Hepatocyte (in vitro differentiated cells): ENCODE measurements around the gene USH2A. TPM values are rescaled to one million over a fixed set of nuclear protein-coding genes. Genes with fewer than 3 reads are reported as not detected.
A peak's percentile ranks its signal among the peaks of the same experiment; 100 is the strongest.

Experiments
- DNase-seq: peaks from one replicate; pipeline ENCODE4 v3.0.0-alpha.2; 2016; ENCODE audit warnings: low spot score
- H2AFZ ChIP-seq: fragments of 200-600 bp; sonication (generic); 2 replicates; pipeline ENCODE4 v1.6.0; 2016; ENCODE audit warnings: antibody characterized with exemption, mild to moderate bottlenecking
- H3K27ac ChIP-seq: fragments of 200-600 bp; sonication (generic); 2 replicates; pipeline ENCODE4 v1.5.1; 2016; ENCODE audit warnings: mild to moderate bottlenecking
- H3K27me3 ChIP-seq: fragments of 200-600 bp; sonication (generic); 2 replicates; pipeline ENCODE4 v1.6.1; 2016
- H3K36me3 ChIP-seq: fragments of 200-600 bp; sonication (generic); replicated peaks from 2 replicates; pipeline ENCODE4 v1.5.1; 2016; ENCODE audit warnings: low read depth; ENCODE audit not compliant: insufficient read depth
- H3K4me1 ChIP-seq: fragments of 200-600 bp; sonication (generic); 2 replicates; pipeline ENCODE4 v1.5.1; 2016; ENCODE audit warnings: mild to moderate bottlenecking, moderate library complexity; ENCODE audit not compliant: insufficient read depth
- H3K4me2 ChIP-seq: fragments of 200-600 bp; sonication (generic); 2 replicates; pipeline ENCODE4 v1.6.0; 2016
- H3K4me3 ChIP-seq: fragments of 200-600 bp; sonication (generic); 2 replicates; pipeline ENCODE4 v1.5.1; 2016; ENCODE audit warnings: mild to moderate bottlenecking
- H3K79me2 ChIP-seq: fragments of 200-600 bp; sonication (generic); 2 replicates; pipeline ENCODE4 v1.6.0; 2017; ENCODE audit warnings: mild to moderate bottlenecking
- H3K9me2 ChIP-seq: fragments of 200-600 bp; sonication (generic); replicated peaks from 2 replicates; pipeline ENCODE4 v1.6.0; 2017; ENCODE audit warnings: mild to moderate bottlenecking; ENCODE audit not compliant: insufficient read depth
- H3K9me3 ChIP-seq: fragments of 200-600 bp; sonication (generic); 2 replicates; pipeline ENCODE4 v1.5.1; 2016; ENCODE audit warnings: low read depth, mild to moderate bottlenecking
- H4K20me1 ChIP-seq: fragments of 200-600 bp; sonication (generic); 2 replicates; pipeline ENCODE4 v1.6.0; 2016; ENCODE audit warnings: mild to moderate bottlenecking; ENCODE audit not compliant: insufficient read depth, poor library complexity, severe bottlenecking
- EZH2 ChIP-seq: fragments of 200-600 bp; sonication (generic); IDR thresholded peaks from 2 replicates; pipeline ENCODE4 v1.6.1; 2016; ENCODE audit warnings: antibody characterized with exemption, mild to moderate bottlenecking, borderline replicate concordance
- EZH2phosphoT487 ChIP-seq: fragments of 200-600 bp; sonication (generic); IDR thresholded peaks from one replicate; pipeline ENCODE4 v1.6.1; 2018; ENCODE audit warnings: antibody characterized with exemption, mild to moderate bottlenecking, low read depth, moderate library complexity; ENCODE audit not compliant: unreplicated experiment, severe bottlenecking
- WGBS: methylation state at CpG from one replicate; pipeline ENCODE4 v1.1.6; 2016; ENCODE audit warnings: low lambda C conversion rate; ENCODE audit errors: missing lambda C conversion rate; 5-methylcytosine and 5-hydroxymethylcytosine counted together
- polyA plus RNA-seq: library from polyadenylated mRNA; unstranded; fragments of >200 nt; fragmentation: Nextera tagmentation; extraction: Ambion mirVana; gene quantifications from 2 replicates; pipeline ENCODE4 v1.2.1, GENCODE V29; 2016
- total RNA-seq: library from RNA; depleted of rRNA; stranded (reverse); fragments of >200 nt; gene quantifications from 2 replicates; pipeline ENCODE4 v1.2.3, GENCODE V29; 2014
- TF ChIP-seq, protein P1 (sequence below): fragments of 200-600 bp; sonication (generic); IDR thresholded peaks from 2 replicates; pipeline ENCODE4 v1.5.1; 2016; ENCODE audit warnings: antibody characterized with exemption, mild to moderate bottlenecking; ENCODE audit not compliant: poor library complexity

The USH2A gene
- total and polyA plus RNA-seq, 2 experiments from 2014 or later = 0.07 TPM; not detected in 1

DNA sequence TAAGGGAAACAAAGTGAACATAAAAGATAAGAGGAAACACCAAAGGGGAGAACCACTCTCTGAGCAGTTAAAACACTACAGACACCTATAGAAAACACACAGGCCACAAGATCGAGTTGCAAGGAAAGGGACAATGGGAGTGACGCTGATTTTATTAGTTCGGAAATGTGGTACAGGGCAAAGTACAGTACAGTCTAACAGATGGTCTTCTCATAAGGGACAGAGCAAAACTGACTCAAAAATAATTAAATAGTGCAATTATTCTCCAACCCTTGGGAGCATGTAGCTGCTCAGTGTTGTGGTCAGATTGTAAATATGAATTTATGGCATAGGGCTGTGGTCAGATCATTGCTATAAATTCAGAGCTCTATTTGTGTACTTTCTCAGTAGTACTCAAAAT lies 352.0 kb downstream of the USH2A start:
- Histone ChIP-seq H3K4me1 (no peaks in the 10 kb centered on the region), H4K20me1 (no peaks in the 10 kb centered on the region), H3K9me2 (no peaks in the 10 kb centered on the region), H3K79me2 (no peaks in the 10 kb centered on the region), H2AFZ (no peak overlapping the region), H3K36me3 (no peaks in the 10 kb centered on the region), H3K4me2 (no peak overlapping the region), H3K27me3 (no peaks in the 10 kb centered on the region), H3K9me3 (no peaks in the 10 kb centered on the region), H3K27ac (no peak overlapping the region), H3K4me3 (no peak overlapping the region)
- DNase-seq = peak; percentile 5
- TF ChIP-seq EZH2phosphoT487 = no peak
- TF ChIP-seq EZH2 = no peak
- WGBS = 53% methylated on average over 3 of the region's 3 CpGs

DNA sequence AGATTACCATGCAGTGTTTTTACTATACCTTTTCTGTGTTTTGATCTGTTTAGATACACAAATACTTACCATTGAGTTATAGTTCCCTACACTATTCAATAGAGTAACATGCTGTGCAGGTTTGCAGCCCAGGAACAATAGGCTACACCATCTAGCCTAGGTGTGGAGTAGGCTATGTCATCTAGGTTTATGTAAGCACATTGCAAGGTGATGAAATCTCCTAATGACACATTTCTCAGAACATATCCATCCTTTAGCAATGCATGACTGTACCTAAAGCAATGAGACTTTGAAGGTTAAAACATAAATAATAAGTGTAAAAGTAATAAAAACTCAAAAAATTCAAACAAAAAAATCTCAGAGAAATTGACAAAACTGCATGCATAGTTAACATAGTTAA lies 358.6 kb downstream of the USH2A start:
- TF ChIP-seq EZH2 = no peak
- TF ChIP-seq, protein P1, sequence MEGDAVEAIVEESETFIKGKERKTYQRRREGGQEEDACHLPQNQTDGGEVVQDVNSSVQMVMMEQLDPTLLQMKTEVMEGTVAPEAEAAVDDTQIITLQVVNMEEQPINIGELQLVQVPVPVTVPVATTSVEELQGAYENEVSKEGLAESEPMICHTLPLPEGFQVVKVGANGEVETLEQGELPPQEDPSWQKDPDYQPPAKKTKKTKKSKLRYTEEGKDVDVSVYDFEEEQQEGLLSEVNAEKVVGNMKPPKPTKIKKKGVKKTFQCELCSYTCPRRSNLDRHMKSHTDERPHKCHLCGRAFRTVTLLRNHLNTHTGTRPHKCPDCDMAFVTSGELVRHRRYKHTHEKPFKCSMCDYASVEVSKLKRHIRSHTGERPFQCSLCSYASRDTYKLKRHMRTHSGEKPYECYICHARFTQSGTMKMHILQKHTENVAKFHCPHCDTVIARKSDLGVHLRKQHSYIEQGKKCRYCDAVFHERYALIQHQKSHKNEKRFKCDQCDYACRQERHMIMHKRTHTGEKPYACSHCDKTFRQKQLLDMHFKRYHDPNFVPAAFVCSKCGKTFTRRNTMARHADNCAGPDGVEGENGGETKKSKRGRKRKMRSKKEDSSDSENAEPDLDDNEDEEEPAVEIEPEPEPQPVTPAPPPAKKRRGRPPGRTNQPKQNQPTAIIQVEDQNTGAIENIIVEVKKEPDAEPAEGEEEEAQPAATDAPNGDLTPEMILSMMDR = no peak
- no peak for TF ChIP-seq EZH2phosphoT487

DNA sequence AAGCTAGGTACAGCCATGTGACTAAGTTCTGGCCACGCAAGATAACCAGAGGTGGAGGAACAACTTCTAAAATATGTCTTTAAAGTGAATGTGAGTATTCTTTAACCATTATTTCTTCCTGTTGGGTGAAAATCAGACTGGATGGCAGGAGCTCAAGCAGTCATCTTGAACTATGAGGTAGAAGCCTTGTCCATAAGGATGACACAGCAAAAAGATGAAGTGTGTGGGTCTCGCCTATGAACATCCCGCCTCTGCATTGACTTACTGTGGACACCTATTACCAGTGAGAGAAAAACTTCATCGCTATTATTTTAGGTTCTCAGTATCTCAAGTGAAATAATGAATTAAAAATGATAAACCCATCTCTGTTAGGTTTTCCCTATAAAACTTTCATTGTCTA lies 365.3 kb downstream of the USH2A start:
- Histone ChIP-seq H3K4me2 (no peak overlapping the region), H3K4me3 (no peak overlapping the region), H3K9me3 (no peaks in the 10 kb centered on the region), H3K79me2 (no peaks in the 10 kb centered on the region), H3K27ac (no peak overlapping the region), H3K27me3 (no peaks in the 10 kb centered on the region), H3K36me3 (no peaks in the 10 kb centered on the region), H3K4me1 (no peaks in the 10 kb centered on the region), H2AFZ (no peak overlapping the region), H3K9me2 (no peaks in the 10 kb centered on the region), H4K20me1 (no peaks in the 10 kb centered on the region)
- 94% methylated on average over 4 of the region's 4 CpGs for WGBS
- DNase-seq = no peak
- TF ChIP-seq EZH2phosphoT487 (no peak), EZH2 (no peak)
- TF ChIP-seq, protein P1 = no peak

More for the DNA sequence above, 358.6 kb downstream of the USH2A start:
- Histone ChIP-seq H3K36me3 (no peaks in the 10 kb centered on the region), H3K27me3 (no peaks in the 10 kb centered on the region), H3K27ac (no peak overlapping the region), H3K79me2 (no peaks in the 10 kb centered on the region), H3K4me1 (no peaks in the 10 kb centered on the region), H3K9me3 (no peaks in the 10 kb centered on the region), H4K20me1 (no peaks in the 10 kb centered on the region), H3K4me2 (no peak overlapping the region), H3K4me3 (no peak overlapping the region), H3K9me2 (no peaks in the 10 kb centered on the region), H2AFZ (no peak overlapping the region)
- DNase-seq = no peak

DNA sequence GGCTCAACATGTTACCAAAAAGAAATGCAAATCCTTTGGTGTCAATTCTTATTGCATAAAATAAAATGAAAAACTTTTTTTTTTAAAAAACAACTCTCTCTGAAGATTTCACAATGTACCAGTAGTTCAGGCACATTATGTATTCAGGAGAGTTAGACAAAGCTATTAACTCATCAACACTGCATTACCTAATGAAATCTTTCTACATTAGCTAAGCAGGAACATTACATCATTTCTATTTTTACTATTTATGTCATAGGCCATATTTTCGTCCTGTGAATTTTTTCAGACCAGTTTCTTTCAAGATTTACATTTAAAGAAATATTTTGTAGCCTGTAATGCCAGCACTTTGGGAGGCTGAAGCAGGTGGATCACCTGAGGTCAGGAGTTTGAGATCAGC lies 366.2 kb downstream of the USH2A start:
- TF ChIP-seq EZH2phosphoT487 = no peak
- TF ChIP-seq, protein P1 = no peak
- no peak for TF ChIP-seq EZH2
- H3K9me2 ChIP-seq = no peaks in the 10 kb centered on the region
- no peaks in the 10 kb centered on the region for H3K9me3 ChIP-seq
- no peaks in the 10 kb centered on the region for H3K79me2 ChIP-seq
- H3K4me2 ChIP-seq = no peak overlapping the region
- H3K4me1 ChIP-seq = no peaks in the 10 kb centered on the region
- 64% methylated on average over 1 of the region's 1 CpG for WGBS
- no peak overlapping the region for H3K4me3 ChIP-seq
- H3K27ac ChIP-seq = no peak overlapping the region
- H3K36me3 ChIP-seq = no peaks in the 10 kb centered on the region
- H4K20me1 ChIP-seq = no peaks in the 10 kb centered on the region
- no peaks in the 10 kb centered on the region for H3K27me3 ChIP-seq
- H2AFZ ChIP-seq = no peak overlapping the region
- no peak for DNase-seq
